PC-3 (cell line): ENCODE measurements around the gene IGDCC3. TPM values are rescaled to one million over a fixed set of nuclear protein-coding genes. Genes with fewer than 3 reads are reported as not detected.

ENCODE experiments used
- ATAC-seq: fragments of 200-7000 bp; cut with Tn5 transposase; 2 replicates; pipeline ENCODE4 v1.9.1; 2020; ENCODE audit warnings: mild to moderate bottlenecking, moderate library complexity
- BruUV-seq: library from RNA; stranded (reverse); fragments of 400-500 nt; replicated peaks from 2 replicates; lab custom pipeline; 2021; lab: Mats Ljungman, UMichigan
- CTCF ChIA-PET: fragments of 300-600 bp; sonication (Branson Sonifier 250); formaldehyde crosslinking; loops from one replicate; lab custom pipeline; 2022; ENCODE audit warnings: antibody characterized with exemption; lab: Charles Lee
- POLR2A ChIA-PET: fragments of 300-600 bp; sonication (Branson Sonifier 250); formaldehyde crosslinking; loops from one replicate; lab custom pipeline; 2022; ENCODE audit warnings: antibody characterized with exemption; ENCODE audit not compliant: unreplicated experiment; lab: Charles Lee
- DNase-seq: peaks from one replicate; pipeline ENCODE4 v3.0.0-alpha.2; 2015
- H2AFZ ChIP-seq: fragments of 300-600 bp; sonication (generic); 2 replicates; pipeline ENCODE4 v1.6.0; 2016; ENCODE audit warnings: antibody characterized with exemption, low read length
- H3F3A ChIP-seq: fragments of 300-600 bp; sonication (generic); one replicate; pipeline ENCODE4 v1.6.0; 2017; ENCODE audit warnings: antibody characterized with exemption, low read length, control low read depth, mild to moderate bottlenecking; ENCODE audit not compliant: unreplicated experiment
- H3K27ac ChIP-seq: fragments of 300-600 bp; sonication (generic); 2 replicates; pipeline ENCODE4 v1.5.1; 2016; ENCODE audit warnings: mild to moderate bottlenecking, low read length
- H3K27me3 ChIP-seq: fragments of 300-600 bp; sonication (generic); 2 replicates; pipeline ENCODE4 v1.6.1; 2016; ENCODE audit warnings: low read length, mixed read lengths
- H3K36me3 ChIP-seq: fragments of 300-600 bp; sonication (generic); 2 replicates; pipeline ENCODE4 v1.6.1; 2016; ENCODE audit warnings: low read depth, mixed run types, low read length, mixed read lengths
- H3K4me1 ChIP-seq: fragments of 300-600 bp; sonication (generic); 2 replicates; pipeline ENCODE4 v1.5.1; 2016; ENCODE audit warnings: low read length; ENCODE audit not compliant: insufficient read depth
- H3K4me2 ChIP-seq: fragments of 300-600 bp; sonication (generic); 2 replicates; pipeline ENCODE4 v1.6.0; 2016; ENCODE audit warnings: low read length
- H3K4me3 ChIP-seq: fragments of 300-600 bp; sonication (generic); 2 replicates; pipeline ENCODE4 v1.5.1; 2016; ENCODE audit warnings: mild to moderate bottlenecking, low read length, mixed read lengths
- H3K79me2 ChIP-seq: fragments of 300-600 bp; sonication (generic); 2 replicates; pipeline ENCODE4 v1.6.1; 2017; ENCODE audit warnings: low read length, mixed read lengths
- H3K9ac ChIP-seq: fragments of 300-600 bp; sonication (generic); 2 replicates; pipeline ENCODE4 v1.6.0; 2016; ENCODE audit warnings: mild to moderate bottlenecking, low read length
- H3K9me2 ChIP-seq: fragments of 300-600 bp; sonication (generic); replicated peaks from 2 replicates; pipeline ENCODE4 v1.6.1; 2016; ENCODE audit warnings: mixed run types, low read length, mixed read lengths
- H3K9me3 ChIP-seq: fragments of 300-600 bp; sonication (generic); 2 replicates; pipeline ENCODE4 v1.6.1; 2016; ENCODE audit warnings: low read length, mixed read lengths
- H4K20me1 ChIP-seq: fragments of 300-600 bp; sonication (generic); 2 replicates; pipeline ENCODE4 v1.6.1; 2016; ENCODE audit warnings: low read length, mixed read lengths
- EZH2 ChIP-seq: fragments of 300-600 bp; sonication (generic); IDR thresholded peaks from one replicate; pipeline ENCODE4 v1.6.1; 2017; ENCODE audit warnings: antibody characterized with exemption, mild to moderate bottlenecking, low read length; ENCODE audit not compliant: unreplicated experiment
- EZH2phosphoT487 ChIP-seq: fragments of 300-600 bp; sonication (generic); IDR thresholded peaks from 2 replicates; pipeline ENCODE4 v1.6.1; 2018; ENCODE audit warnings: mild to moderate bottlenecking, antibody characterized with exemption, low read length, borderline replicate concordance
- intact Hi-C: fragments of 100-400 bp; cut with micrococcal nuclease; formaldehyde crosslinking; loops from 2 replicates; pipeline ENCODE4 v1.9.0; 2023
- total RNA-seq: library from RNA; depleted of rRNA; stranded (reverse); fragments of >200 nt; gene quantifications from 2 replicates; pipeline ENCODE4 v1.2.3, GENCODE V29; 2014; rRNA removed
- TF ChIP-seq, protein P1 (sequence below): fragments of 300-600 bp; sonication (generic); conservative IDR thresholded peaks from 2 replicates; pipeline ENCODE4 v1.5.1; 2017; ENCODE audit warnings: antibody characterized with exemption, low read depth, mild to moderate bottlenecking, low read length

IGDCC3 gene
- total RNA-seq, 1 experiment from 2014 or later, result not detected

DNA sequence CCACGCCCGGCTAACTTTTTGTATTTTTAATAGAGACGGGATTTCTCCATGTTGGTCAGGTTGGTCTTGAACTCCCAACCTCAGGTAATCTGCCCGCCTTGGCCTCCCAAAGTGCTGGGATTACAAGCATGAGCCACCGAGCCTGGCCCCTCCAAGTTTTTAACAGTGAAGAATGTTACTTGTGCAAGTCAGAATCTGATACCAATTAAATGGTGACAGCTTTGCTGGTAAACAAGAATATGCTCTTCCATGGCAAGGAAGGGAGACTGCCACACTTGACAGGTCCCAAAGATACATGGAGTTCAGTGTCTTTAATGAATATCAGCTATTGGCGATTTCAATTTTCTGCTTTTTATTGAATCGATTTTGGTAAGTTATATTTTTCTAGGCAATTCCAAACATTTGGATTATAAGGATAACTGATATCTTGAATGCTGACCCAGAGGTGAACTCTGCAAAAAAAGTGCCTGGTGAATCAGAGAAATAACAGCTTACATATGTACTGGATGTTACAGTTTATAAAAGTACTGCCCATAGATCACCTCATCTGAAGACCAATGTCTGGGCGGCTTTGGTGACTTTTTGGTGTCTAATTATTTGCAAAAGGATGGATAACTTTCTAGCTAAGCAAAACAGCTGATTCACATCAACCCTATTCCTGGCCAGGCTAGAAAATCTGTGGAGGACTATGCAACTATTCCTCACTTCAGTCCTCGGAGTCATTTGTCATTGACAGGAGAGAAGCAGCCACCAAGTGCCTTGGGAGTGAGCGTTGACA lies 92.3 kb downstream of the IGDCC3 start:
- intact Hi-C loops, result no loop called here
- Histone ChIP-seq H3K4me2 (peak overlapping the region; percentile 99), H3K9me3 (no peaks in the 10 kb centered on the region), H3K9me2 (no peaks in the 10 kb centered on the region), H2AFZ (peak overlapping the region; percentile 90), H4K20me1 (no peaks in the 10 kb centered on the region), H3K4me1 (peaks cover 10% of the 10 kb centered on the region; the same call in 1 of the 2 replicates), H3K79me2 (no peaks in the 10 kb centered on the region), H3K36me3 (no peaks in the 10 kb centered on the region), H3F3A (no peaks in the 10 kb centered on the region), H3K9ac (peak overlapping the region; percentile 69), H3K27ac (no peak overlapping the region), H3K27me3 (no peaks in the 10 kb centered on the region), H3K4me3 (peak overlapping the region; percentile 86)
- DNase-seq (no peak), ATAC-seq (no peak)
- BruUV-seq, result TSS peak; percentile 57
- TF ChIP-seq EZH2phosphoT487 (no peak), EZH2 (no peak)
- TF ChIP-seq, protein P1, sequence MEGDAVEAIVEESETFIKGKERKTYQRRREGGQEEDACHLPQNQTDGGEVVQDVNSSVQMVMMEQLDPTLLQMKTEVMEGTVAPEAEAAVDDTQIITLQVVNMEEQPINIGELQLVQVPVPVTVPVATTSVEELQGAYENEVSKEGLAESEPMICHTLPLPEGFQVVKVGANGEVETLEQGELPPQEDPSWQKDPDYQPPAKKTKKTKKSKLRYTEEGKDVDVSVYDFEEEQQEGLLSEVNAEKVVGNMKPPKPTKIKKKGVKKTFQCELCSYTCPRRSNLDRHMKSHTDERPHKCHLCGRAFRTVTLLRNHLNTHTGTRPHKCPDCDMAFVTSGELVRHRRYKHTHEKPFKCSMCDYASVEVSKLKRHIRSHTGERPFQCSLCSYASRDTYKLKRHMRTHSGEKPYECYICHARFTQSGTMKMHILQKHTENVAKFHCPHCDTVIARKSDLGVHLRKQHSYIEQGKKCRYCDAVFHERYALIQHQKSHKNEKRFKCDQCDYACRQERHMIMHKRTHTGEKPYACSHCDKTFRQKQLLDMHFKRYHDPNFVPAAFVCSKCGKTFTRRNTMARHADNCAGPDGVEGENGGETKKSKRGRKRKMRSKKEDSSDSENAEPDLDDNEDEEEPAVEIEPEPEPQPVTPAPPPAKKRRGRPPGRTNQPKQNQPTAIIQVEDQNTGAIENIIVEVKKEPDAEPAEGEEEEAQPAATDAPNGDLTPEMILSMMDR, result no peak
- ChIA-PET POLR2A (interaction anchor here (1.0 kb wide), 1 partner anchor 19 kb away, joined by 5 read pairs; the partner anchor contains the start of gene RNU5B-1), CTCF (interaction anchor here (0.7 to 1.7 kb wide), 2 partner anchors 12 to 535 kb away, joined by 3 read pairs; no protein-coding TSS in a partner anchor)

DNA sequence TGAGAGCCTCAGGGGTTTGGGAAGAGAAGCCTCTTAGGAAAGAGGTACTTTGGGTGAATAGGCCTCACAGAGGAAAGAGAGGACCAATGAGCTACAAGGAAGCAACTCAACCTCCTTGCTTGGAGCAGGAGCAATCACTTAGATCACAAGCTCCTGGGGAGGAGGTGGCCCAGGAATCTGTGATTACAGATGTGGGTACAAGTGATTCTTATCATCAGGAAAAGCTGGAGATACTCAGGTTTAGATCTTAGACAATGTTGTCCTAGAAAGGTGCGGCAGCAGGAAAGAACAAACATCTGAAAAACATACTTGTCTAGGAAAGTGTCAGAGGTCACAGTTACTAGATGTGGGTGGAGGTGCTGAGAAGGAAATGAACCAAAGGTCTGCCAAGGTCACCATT lies 99.3 kb downstream of the IGDCC3 start:
- no peaks in the 10 kb centered on the region for H4K20me1 ChIP-seq
- BruUV-seq, result no TSS peak
- no peak overlapping the region for H3K27ac ChIP-seq
- H3K4me3 ChIP-seq, result no peak overlapping the region
- no peaks in the 10 kb centered on the region for H3K36me3 ChIP-seq
- H3K9ac ChIP-seq, result no peak overlapping the region
- DNase-seq (no peak), ATAC-seq (no peak)
- H3K4me1 ChIP-seq, result peaks cover 7% of the 10 kb centered on the region; the same call in 1 of the 2 replicates
- no peaks in the 10 kb centered on the region for H3K9me2 ChIP-seq
- intact Hi-C loops, result loop anchor here (10.0 kb wide), 1 partner anchor 224 kb away; no protein-coding TSS in a partner anchor
- ChIA-PET CTCF (no interaction called here), POLR2A (no interaction called here)
- no peaks in the 10 kb centered on the region for H3K79me2 ChIP-seq
- no peak overlapping the region for H3K4me2 ChIP-seq
- no peaks in the 10 kb centered on the region for H3K9me3 ChIP-seq
- no peak overlapping the region for H2AFZ ChIP-seq
- no peak for TF ChIP-seq EZH2
- no peak for TF ChIP-seq EZH2phosphoT487
- TF ChIP-seq, protein P1, result no peak
- no peaks in the 10 kb centered on the region for H3F3A ChIP-seq
- H3K27me3 ChIP-seq, result no peaks in the 10 kb centered on the region

Other genes with a start within 250 kb of the IGDCC3 start
- 9.5 and 13.7 TPM in 2 replicates for gene PDCD7, start 244.2 kb downstream of the IGDCC3 start, total RNA-seq
- gene CLPX, start 192.7 kb downstream of the IGDCC3 start, total RNA-seq, result 19.3 and 22.5 TPM in 2 replicates
- not detected in 2 replicates for gene CILP, start 166.5 kb downstream of the IGDCC3 start, total RNA-seq
- gene PARP16, start 91.1 kb downstream of the IGDCC3 start, total RNA-seq, result 6.4 and 11.0 TPM in 2 replicates
- not detected in 2 replicates for gene RNU5A-1, start 82.0 kb downstream of the IGDCC3 start, total RNA-seq
- gene RNU5B-1, start 73.3 kb downstream of the IGDCC3 start, total RNA-seq, result not detected in 2 replicates
- gene IGDCC4, start 44.9 kb upstream of the IGDCC3 start, total RNA-seq, result 0.98 and 1.6 TPM in 2 replicates
- 20.0 and 20.6 TPM in 2 replicates for gene DPP8, start 139.7 kb upstream of the IGDCC3 start, total RNA-seq
- 53.0 and 64.9 TPM in 2 replicates for gene HACD3, start 152.5 kb upstream of the IGDCC3 start, total RNA-seq
- 19.5 and 23.8 TPM in 2 replicates for gene INTS14, start 233.1 kb upstream of the IGDCC3 start, total RNA-seq
- 3.0 and 3.3 TPM in 2 replicates for gene SLC24A1, start 243.9 kb upstream of the IGDCC3 start, total RNA-seq